K562 (cell line): ENCODE results near the gene SLC4A2.

Source experiments
- CBX3 ChIP-seq, 2 experiments: IDR thresholded peaks; 1 replicate in 1 of 2; 2 replicates in 1 of 2; pipeline ENCODE4 v1.6.1; 2012; ENCODE audit warnings: inconsistent platforms in 2 of 2, low read length in 2 of 2, borderline replicate concordance in 1 of 2, control low read depth in 1 of 2
- CREB1 ChIP-seq, 2 experiments: sonication (generic) in 1 of 2; formaldehyde crosslinking in 1 of 2; IDR thresholded peaks; 2 replicates each; pipeline versions ENCODE4 v1.6.1 to v1.8.0; 2012 to 2022; ENCODE audit warnings: inconsistent platforms in 1 of 2, mild to moderate bottlenecking in 1 of 2, missing genetic modification reagents in 1 of 2, moderate library complexity in 1 of 2
- CTCF ChIP-seq, 3 experiments: IDR thresholded peaks in 2 of 3; conservative IDR thresholded peaks in 1 of 3; 2 replicates each; pipeline ENCODE4 v1.5.1; 2011 to 2012; ENCODE audit warnings: low read length in 3 of 3, mild to moderate bottlenecking in 3 of 3, control low read depth in 2 of 3, improper control_type of control experiment in 1 of 3, inconsistent platforms in 1 of 3, low read depth in 1 of 3, mixed read lengths in 1 of 3, moderate library complexity in 1 of 3; ENCODE audit not compliant: insufficient read depth in 2 of 3
- GTF2F1 ChIP-seq: IDR thresholded peaks from 2 replicates; pipeline ENCODE4 v1.6.1; 2011; ENCODE audit warnings: low read depth, low read length, improper control_type of control experiment
- IRF9 ChIP-seq: fragments of 450-650 bp; IDR thresholded peaks from 2 replicates; pipeline ENCODE4 v1.6.1; 2016; ENCODE audit warnings: missing biosample characterization, missing genetic modification characterization
- MAX ChIP-seq: sonication (generic); formaldehyde crosslinking; IDR thresholded peaks from 2 replicates; pipeline ENCODE4 v1.9.0; 2022; ENCODE audit warnings: mild to moderate bottlenecking, missing genetic modification reagents
- PCBP1 ChIP-seq: fragments of 200-400 bp; formaldehyde crosslinking; IDR thresholded peaks from 2 replicates; pipeline ENCODE4 v1.6.1; 2018; ENCODE audit warnings: mild to moderate bottlenecking, low read depth, low read length; ENCODE audit not compliant: poor library complexity, severe bottlenecking
- POLR2AphosphoS2 ChIP-seq: IDR thresholded peaks from 2 replicates; pipeline ENCODE4 v1.6.1; 2012; ENCODE audit warnings: low read length, improper control_type of control experiment
- ZBTB49 ChIP-seq: sonication (generic); formaldehyde crosslinking; IDR thresholded peaks from 2 replicates; pipeline ENCODE4 v1.8.0; 2022; ENCODE audit warnings: missing genetic modification reagents, mild to moderate bottlenecking, borderline replicate concordance
- ZNF24 ChIP-seq: fragments of 450-650 bp; IDR thresholded peaks from 2 replicates; pipeline ENCODE4 v1.6.1; 2016
- ZNF592 ChIP-seq: fragments of 450-650 bp; IDR thresholded peaks from 2 replicates; pipeline ENCODE4 v1.6.1; 2017; ENCODE audit warnings: antibody characterized with exemption, mild to moderate bottlenecking

- no peak for TF ChIP-seq CBX3 (IDR thresholded peaks at IDR 0.05; ENCODE audit: borderline replicate concordance in 1 of 2, low read length in 2 of 2)
- TF ChIP-seq POLR2AphosphoS2: no peak
- 0 out of 2 replicates have a peak, but pooled peaks have one; percentile 27 for TF ChIP-seq CREB1 (IDR thresholded peaks at IDR 0.05)
- TF ChIP-seq CREB1 (CRISPR knock-in tag; IDR thresholded peaks at IDR 0.05): peak; percentile 29; the same call in 1 of the 2 replicates
- TF ChIP-seq IRF9 (tag): no peak
- no peak for TF ChIP-seq GTF2F1
- TF ChIP-seq ZBTB49: no peak
- peak; percentile 100 for TF ChIP-seq CTCF (IDR thresholded peaks at IDR 0.05 in 2 of 3, conservative IDR thresholded peaks at IDR 0.05 in 1 of 3; ENCODE audit: insufficient read depth in 2 of 3, low read depth in 1 of 3, low read length in 3 of 3)
- no peak for TF ChIP-seq PCBP1
- TF ChIP-seq MAX (CRISPR knock-in tag): peak; percentile 69
- TF ChIP-seq ZNF592: no peak
- TF ChIP-seq ZNF24: peak; percentile 21; the same call in 1 of the 2 replicates
Observed at GRCh38 chr7:151123822-151124464, 64.6 kb downstream of the SLC4A2 start.
